Stimulated activated naive CD4-positive, alpha-beta T cell (primary cell): ENCODE results near the gene TMEM134.
"Not testable (repeated sequence)": the region's sequence is repeated elsewhere in the genome, so short reads cannot be mapped to it uniquely, and the experiment has no call there.

Experiments used
- DNase-seq, 6 experiments: peaks; one replicate each; lab custom pipeline; 2025; lab: John Stamatoyannopoulos, UW

The TMEM134 gene, protein sequence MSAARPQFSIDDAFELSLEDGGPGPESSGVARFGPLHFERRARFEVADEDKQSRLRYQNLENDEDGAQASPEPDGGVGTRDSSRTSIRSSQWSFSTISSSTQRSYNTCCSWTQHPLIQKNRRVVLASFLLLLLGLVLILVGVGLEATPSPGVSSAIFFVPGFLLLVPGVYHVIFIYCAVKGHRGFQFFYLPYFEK

DNA sequence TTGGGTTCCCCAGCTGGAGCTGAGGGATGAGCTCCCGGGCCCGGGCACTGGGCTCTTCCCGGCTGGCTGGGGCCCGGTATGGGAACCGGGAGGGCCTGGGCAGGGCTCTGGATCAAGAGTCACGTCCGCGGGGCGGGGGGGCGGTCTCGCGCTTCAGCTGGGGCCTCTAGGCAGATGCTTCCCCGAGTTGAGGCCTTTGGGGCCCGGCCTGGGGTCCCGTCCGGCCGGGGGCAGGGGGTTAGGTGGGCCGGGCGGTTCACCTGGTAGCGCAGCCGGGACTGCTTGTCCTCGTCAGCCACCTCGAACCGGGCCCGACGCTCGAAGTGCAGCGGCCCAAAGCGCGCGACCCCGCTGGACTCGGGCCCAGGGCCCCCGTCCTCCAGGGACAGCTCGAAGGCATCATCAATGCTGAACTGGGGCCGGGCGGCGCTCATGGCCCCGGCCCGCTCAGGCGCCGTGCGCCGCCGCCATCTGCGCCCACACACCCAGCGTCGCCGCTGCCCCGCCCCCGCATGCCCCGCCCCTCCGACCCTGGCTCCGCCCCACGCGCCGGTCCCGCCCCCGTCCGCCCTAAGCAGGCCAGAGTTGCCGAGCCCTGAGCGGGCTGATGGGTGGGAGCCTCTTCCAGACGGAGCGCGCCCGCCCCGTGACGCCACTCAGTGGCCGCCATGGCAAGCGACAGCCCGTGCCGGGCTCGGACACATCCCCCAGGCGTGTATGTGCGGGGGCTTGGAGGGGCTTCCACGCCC is at the start of gene TMEM134:
Gene TMEM134, minus strand, starts transcription at position 493 of the 749 bp plus-strand sequence. Its CDS starts 59 bp downstream, at position 434.
- DNase-seq = peak; percentile 82 to 92 (median 90)

DNA sequence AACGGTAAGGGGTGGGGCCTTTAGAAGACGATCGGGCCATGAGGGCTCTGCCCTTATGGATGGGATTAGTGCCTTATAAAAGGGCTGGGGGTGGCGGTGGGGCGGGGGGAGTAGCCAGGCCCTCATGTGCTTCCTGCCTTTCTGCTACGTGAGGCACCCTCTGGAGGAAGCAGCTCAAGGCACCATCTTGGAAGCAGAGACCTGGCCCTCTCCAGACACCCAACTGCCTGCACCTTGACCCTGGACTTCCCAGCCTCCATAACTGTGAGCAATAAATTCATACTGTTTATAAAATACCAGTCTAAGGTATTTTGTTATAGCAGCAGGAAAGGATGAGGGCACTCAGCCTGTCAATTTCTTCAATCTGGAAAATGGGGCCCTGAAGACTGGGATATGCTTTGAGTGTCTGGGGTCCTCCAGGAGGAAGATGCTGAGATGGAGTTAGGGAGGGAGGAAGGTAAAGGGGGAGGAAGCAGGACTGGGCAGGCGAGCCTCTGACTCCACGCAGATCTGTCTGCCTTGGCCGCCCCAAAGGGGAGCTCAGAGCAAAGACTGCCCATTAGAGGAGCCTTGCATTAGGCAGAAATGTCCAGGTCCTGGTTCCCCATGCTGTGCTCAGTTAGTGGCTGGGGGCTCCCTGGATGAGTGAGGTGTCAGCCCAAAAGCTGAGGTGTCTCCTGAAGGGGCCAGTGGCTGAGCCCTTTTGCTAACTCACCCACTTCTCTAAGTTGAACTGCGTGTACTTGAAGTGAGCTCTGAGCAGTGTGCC is 48.9 kb upstream of the TMEM134 start:
- no peak for DNase-seq

DNA sequence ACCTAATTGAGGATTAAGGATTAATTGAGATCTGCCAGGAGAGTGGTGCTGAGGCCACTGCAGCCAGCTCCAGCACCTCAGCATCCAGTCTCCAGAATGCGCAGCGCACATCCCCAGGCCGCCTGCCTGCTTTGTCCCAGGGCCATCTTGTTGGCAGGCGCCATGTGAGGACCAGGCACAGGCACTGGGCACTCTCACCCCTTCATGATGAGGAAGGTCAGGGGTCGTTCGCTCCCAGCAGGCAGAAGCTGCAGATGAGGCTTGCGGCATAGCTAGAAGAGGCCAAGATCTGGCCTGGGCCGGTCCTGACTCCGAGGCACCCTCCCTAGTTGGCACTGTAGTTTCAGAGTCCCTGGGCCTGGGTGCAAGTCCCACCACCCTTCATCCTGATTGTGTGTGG is 47.8 kb upstream of the TMEM134 start:
- no peak for DNase-seq

DNA sequence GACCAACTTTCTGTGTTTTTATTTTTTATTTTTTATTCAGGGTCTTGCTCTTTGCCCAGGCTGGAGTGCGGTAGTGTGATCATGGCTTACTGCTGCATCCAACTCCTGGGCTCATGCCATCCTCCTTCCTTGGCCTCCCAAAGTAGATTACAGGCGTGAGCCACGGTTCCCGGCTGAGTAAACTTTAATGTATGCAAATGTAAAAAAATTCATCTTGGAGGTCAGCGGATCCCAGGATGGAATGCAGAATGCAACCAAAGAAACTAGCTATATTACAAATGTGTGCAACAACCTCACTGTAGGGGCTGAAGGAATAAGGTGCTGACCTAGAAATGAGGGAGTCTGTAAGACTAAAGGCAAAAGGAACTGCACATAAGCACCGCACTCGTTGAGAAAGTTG is 45.1 kb upstream of the TMEM134 start:
- DNase-seq = no peak

DNA sequence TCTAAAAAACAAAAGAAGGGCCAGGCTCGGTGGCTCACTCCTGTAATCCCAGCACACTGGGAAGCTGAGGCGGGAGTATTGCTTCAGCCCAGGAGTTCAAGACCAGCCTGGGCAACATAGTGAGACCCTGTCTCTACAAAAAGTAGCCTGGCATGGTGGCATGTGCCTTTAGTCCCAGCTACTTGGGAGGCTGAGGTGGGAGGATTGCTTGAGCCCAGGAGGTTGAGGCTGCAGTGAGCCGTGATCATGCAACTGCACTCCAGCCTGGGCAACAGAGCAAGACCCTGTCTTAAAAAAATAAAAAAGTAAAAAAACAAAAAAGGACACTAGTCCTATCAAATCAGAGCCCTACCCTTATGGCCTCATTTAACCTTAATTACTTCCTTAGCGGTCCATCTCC is 42.5 kb upstream of the TMEM134 start:
- DNase-seq = not testable (repeated sequence)

DNA sequence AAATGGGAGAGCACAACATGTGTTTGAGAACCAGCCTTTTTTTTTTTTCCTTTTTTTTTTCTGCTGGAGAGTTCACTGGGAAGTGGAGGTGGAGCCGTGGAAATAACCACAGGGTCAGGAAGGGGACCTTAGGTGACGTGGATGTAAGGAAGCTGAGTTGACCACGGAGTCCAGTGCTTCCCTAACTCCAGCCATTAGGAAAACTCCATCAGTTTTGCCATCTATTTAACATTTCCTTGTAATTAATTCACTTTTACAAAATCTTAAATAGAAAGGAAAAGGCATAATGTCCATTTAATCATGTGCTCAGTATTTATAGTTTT is 40.9 kb upstream of the TMEM134 start:
- no peak for DNase-seq

DNA sequence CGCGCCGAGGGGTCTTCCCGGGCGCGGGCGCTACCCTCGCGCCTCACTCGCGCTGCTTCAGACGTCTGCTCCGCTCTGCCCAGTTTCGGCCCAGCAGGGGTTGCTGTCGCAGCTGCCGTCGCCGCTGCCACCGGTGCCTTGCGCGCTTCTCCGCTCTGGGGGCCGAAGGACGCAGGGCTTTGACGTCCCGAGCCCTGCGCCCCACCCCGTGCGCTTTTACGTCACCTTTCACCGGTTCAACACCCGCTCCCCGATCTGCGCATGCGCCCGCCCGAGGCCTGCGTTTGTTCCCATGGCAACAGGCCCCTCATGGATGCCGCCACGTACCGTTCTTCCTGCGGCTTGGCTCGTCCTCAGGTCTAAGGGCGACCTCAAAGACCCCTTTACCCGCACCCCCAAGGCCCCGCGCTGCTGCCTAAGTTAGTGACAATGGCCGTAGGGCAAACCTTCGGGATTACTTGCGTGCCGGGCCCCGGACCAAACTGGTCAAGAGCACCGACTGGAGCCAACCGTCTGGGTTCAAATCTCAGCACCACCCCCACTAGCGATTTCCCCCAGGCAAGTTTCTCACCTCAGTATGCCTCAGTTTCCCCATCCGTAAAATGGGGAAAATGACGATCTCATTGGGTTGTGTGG is 39.6 kb upstream of the TMEM134 start:
- DNase-seq = peak; percentile 97 to 99 (median 99)

DNA sequence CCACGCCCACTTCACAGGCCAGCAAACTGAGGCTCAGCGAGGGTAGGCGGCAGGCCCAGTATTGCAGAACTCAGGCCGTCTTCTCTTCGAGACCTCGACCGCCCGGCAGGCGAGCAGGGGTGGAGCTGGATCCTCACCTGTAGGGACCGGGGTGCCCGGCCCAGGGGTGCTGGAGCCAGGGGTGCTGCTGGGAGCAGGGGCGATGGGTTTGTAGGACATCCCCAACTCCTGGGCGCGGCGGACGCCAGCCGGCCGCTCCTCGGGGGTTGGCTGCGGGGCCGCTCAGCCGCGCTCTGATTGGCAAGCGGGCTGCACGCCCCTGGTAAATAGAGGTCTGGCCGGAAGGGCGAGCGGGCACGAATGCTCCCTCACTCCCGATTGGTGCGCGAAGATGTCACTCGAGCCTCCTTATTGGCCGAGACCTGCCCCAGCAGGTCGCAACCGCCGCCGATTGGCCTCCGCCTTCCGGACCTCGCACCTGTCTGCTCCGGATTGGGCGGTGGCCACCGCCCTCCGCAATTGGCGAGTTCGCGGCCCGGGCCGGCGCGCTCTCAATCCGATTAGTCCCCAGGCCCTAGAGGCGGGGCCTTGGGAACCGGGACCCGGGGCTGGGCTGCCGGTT is 38.9 kb upstream of the TMEM134 start, which contains the start of gene CDK2AP2:
Gene CDK2AP2, minus strand, starts transcription at position 299 of the 622 bp plus-strand sequence. Its CDS starts 80 bp downstream, at position 219.
- DNase-seq = peak; percentile 95 to 99 (median 98)

DNA sequence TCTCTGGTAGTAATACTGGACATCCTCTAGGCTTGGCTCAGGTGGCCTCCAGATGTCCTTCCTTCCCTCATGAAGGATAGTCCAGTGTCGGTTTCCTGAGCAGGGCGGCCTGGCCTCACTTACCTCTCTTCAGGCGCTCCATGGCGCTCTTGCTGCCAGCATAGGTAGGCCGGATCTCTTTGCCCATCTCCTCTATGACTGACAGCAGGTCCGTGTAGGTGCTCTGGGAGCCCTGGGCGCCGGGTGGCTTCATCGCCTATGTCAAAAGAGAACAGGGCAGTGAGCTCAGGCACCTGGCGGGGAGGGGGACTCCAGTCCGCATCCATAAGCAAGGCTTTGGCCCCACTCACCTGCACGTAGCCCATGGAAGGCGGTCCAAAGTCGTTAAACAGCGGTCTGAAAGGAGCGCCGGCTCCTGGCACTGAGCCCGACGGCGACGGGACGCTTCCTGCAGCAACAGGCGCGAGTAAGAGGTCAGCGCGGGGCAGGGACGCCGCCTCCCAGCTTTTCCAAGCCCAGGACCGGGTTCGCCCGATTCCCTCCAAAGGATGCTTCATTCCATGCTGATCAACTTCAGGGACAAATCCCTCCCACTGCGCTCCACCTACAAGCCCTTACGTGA is 38.3 kb upstream of the TMEM134 start:
- DNase-seq = peak in 2 of 6 experiments; percentile 55 to 57

DNA sequence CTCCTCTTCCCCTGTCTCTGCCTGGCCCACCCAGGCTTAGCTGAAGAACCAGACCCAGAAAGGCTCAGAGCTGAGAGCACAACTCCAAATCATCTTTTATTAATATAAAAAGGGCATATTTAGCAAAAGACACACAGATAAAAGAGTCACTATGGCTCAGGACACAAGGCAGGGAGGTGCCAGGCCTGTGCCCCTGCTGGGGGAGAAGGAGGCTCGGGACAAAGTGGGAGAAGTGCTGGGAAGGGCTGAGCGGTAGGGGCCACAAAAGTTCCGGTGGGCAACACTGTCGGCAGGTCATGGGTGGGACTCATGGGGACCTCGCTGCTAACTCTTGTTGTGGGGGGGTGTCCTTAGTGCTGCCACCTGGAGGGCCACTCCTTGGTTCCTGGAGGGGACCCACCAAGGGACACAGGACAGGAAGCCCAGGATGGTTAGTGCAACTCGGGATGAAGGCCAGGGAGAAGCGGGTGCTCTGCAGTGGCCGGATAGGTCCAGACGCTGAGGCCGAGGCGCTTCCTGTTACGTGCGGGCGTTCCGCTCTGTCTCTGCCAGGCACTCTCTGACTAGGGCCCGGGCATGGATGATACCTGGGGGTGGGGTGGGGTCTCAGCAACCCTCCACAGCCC is 37.5 kb upstream of the TMEM134 start:
- DNase-seq = no peak

DNA sequence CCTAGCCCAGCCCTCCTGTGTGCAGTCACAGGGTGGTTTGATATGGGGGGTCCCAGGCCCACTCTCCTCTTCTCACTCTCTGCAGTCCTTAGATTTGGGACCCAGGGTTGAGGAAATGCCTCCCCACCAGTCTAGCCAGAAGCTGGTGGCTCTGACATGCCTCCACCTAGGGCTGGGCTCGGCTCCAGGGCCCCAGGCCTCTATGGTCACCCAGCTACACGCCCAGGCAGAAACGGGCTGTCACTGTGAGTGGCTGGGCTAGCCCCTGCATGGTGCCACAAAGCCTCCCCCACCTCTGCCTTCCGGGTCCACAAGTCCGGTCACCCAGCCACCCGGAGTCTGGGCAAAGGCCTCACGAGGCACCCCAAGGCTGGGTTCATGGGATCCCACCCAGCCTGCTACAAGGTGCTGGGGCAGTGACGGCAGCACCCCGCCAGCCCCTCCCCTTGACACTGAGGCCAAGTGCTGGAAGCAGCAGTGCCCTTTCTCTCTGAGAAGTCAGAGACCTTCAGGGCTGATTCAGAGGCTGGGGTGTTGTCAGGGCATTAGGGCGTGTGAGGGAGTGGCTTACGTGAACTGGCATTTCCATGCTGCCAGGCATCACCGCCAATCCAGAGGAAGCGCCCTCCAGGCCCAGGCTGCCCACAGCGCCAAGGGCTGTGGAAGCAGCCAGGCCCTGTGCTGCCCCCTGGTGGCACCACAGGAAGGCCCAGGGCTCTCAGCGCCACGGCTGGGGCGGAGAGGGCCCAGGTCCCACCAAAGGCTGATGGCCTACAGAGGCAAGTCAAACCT is 36.8 kb upstream of the TMEM134 start:
- DNase-seq = peak; percentile 80 to 87 (median 85)

DNA sequence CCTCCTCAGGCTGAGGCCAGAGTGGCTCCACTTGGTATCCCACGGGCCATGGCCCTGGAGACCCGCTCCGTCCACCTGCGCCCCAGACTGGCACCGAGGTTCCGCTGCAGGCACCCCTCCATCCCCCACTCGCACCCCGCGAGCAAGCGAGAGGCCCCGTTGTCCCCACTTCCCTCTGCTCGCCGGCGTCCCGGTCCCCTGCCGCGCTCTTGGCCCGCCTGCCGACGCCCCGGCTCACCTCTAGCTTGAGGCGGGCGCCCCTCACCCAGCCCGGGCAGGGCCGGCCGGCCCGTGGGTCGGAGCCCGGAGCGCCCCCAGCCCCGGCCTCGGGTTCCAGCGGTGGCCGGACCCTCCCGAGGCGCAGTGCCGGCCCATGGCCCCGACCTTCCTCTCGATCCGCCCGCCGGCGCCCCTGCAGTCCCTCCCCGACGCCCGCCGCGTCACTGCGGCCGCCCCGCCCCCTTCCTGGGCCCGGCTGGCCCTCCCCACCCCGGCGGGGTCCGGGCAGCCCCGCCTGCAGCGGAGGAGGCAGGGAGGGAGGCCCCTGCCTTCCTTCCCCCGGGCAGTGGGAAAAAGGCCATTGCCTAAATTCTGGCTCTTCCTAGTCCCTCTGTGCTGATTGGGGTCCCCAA is 36.0 kb upstream of the TMEM134 start, which contains the start of gene PITPNM1:
Gene PITPNM1, minus strand, starts transcription at position 414 of the 632 bp plus-strand sequence. CDS start 1,183 bp downstream, outside the sequence.
- peak; percentile 26 to 70 (median 59) for DNase-seq

DNA sequence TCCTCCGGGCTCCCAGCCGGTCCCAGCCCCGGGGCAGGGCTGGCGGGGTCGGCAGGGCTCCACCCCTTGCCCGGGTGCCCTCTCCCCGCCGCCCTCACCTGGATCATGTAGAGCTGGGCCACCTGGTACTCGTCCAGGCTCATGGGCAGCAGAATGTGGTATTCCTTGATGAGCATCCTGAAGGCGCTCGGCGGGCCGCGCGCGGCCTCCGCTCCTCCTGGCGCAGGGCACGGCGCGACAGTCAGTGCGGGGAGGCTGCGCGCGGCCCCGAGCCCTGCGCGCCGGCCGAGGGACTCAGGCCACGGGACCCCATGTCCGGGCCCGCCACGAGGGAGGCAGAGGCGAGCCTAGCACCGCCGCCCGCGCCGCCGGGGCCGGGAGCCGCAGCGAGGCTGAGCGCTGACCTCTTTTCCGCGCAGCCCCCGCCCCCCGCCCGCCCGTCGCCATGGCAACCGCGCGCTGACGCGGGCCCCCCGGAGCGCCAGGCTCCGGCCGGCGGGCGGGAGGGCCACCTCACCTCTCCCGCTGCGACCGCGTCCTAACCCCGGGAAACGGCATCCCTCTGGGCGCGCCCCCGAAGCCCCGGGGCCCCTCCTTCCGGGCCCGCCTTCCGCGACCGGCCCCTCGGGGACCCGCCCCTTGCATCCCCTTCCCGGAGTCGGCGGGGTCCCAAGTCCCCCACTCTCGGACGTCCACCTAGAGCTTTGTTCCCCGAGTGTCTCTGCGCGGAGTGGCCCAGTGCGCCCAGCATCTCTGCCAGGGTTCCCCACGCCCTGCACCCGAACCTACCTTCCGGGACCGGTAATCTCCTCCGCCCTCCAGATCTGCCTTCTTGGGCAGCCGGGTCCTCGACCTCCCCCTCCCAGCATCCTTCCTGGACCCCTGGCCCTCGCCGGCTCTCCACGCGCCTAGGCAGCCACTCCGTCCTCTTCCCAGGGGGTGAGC is 35.2 kb upstream of the TMEM134 start:
- DNase-seq = peak in 3 of 6 experiments; percentile 20 to 42 (median 36)

DNA sequence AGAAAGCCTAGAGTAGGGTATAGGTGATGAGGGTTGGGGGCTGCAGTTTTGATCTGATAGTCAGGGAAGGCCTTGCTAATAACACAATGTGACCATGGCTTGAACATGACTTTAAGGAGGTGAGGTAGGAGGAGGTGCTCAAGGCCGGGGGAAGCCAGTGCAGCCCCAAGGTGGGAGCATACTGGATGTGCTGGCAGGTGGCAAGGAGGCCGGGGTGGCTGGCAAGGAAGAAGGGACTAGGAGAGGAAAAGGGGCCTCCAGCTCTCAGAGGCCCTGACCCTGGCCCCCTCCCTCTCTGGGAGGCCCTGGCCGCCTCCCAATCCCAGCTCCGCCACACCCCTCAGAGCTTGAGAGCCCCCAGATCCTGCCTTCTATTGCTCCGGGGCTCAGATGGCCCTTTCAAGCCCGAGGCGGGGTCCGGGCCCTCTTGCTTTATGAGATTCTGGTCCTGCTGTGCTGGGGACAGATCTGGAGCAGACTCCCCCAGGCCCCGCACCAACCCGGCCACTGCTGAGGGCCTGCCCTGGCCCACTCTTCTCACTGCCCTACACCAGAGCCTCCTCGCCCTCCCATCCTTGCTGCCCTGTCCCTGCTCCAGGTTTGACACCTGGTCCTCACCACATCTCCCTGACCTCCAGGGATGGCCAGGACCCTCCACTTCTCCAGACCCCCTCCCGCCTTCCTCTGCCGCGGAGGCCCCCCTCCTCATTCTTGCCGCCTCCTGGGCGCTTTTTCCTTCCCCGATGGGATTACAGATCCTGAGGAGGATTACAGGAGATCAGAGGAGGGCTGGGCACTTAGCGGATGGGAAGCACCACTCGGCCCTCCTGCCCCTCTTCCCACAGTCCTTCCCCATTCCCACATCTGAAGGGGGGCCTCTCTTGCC is 34.3 kb upstream of the TMEM134 start:
- DNase-seq = no peak

DNA sequence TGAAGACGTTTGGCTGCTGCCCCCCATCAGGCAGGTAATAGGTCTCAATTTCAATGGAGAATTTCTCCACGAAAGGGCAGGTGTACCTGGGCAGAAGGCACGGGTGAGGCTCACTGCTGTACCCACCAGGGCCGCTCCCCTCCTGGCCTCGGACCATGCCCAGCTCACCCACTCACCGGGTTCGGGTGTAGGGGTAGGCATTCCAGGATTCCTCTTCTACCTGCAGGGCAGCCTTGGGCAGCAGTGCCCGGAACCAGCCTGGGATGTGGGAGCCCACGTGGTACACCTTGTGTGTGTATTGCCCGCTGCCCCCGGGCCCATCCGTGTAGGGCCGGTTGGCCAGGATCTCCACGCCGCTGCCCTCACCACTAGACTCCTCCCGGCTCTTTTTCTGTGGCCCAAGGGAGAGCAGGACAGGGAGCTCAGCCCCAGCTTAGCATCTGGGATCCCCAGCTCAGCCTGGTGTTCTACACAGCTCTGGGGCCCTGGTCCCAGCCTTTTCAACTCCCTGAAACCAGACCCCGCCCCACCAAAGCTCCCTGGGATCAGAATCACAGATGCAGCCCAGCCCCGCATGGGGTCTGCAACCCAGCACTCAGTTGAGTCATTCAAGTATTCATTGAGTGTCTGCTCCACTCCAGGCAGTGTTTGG is 33.4 kb upstream of the TMEM134 start:
- no peak for DNase-seq

DNA sequence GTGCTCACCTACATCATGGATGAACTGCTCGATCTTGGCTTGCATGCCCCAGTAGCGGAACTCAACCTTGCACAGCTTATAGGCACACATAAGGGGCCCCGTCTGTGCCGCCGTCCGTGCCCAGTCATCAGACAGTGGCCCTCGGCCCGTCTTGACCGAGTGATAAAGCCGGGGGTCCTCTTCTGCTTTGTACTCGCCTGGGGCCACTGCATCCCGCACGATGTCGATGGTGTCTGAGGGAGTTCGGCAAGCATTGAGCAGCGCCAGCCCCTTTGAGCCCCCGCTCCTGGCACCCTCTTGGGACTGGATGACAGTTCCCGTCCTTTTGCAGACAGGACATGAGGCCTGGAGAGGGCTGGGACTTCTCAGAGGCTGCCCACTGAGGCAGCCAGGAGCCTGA is 32.8 kb upstream of the TMEM134 start:
- DNase-seq = no peak
